Gastroesophageal sphincter (tissue), 3 donors: ENCODE measurements around the gene COL5A1.

Source experiments
- POLR2A ChIP-seq, 2 donors: fragments of 450-650 bp; IDR thresholded peaks; one replicate each; pipeline ENCODE4 v1.6.1; 2017; ENCODE audit warnings: antibody characterized with exemption in 2 of 2, mild to moderate bottlenecking in 2 of 2, moderate library complexity in 1 of 2
- POLR2AphosphoS5 ChIP-seq: sonication (generic); formaldehyde crosslinking; IDR thresholded peaks from one replicate; pipeline ENCODE4 v1.6.1; 2017; ENCODE audit warnings: antibody characterized with exemption
- TF ChIP-seq, protein P1 (sequence below), 4 experiments: fragments of 200-600 bp in 2 of 4; fragments of 450-650 bp in 2 of 4; sonication (generic) in 1 of 4; IDR thresholded peaks; one replicate each; pipeline ENCODE4 v1.5.1; 2017 to 2019; ENCODE audit warnings: antibody characterized with exemption in 4 of 4, mild to moderate bottlenecking in 2 of 4, moderate library complexity in 2 of 4

DNA sequence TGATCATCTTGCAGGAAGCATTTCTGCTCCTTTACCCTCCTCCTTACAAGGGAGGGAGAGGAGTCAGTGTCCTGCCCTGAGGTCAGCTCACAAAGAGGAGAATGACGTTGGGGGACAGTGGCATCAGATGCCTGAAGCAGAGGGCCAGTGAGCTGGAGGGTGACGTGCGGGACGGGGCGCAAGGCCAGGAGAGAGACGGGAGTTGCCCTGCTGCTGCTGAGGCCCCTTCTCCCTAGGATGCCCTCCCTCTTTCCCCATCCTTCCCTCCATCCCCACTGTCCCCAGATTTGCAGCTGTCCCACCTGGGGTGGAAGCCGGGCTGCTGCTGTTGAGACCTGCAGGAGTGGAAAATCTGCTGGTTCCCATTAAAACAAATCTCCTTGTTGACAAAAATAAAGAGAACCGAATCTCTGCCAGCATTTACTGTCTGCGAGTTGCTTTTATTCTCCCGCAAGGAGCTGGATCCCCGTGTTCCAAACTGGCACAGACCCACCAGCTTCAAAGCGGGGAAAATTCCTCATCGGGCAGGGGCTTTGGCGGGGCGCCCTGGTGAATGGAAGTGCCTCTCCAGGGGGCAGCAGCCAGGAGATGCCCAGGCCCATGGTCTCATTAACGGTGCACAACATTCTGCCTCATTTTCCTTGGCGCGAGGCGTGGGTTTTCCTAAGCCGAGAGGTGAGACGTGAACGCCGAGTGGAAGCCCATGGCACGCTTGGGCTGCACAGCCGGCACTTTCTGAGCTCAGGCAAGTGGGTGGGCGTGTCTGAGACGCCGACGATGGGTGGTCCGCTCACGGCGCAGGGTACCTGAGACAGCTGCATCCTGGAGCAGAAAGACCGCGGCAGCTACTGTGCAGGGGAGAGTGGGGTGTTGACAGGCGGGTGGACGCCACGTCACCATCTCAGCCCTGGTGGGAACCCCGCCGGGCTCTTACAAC is 13.9 kb upstream of the COL5A1 start:
- TF ChIP-seq POLR2AphosphoS5 (no peak), POLR2A (IDR thresholded peaks at IDR 0.05) (no peak)
- TF ChIP-seq, protein P1, sequence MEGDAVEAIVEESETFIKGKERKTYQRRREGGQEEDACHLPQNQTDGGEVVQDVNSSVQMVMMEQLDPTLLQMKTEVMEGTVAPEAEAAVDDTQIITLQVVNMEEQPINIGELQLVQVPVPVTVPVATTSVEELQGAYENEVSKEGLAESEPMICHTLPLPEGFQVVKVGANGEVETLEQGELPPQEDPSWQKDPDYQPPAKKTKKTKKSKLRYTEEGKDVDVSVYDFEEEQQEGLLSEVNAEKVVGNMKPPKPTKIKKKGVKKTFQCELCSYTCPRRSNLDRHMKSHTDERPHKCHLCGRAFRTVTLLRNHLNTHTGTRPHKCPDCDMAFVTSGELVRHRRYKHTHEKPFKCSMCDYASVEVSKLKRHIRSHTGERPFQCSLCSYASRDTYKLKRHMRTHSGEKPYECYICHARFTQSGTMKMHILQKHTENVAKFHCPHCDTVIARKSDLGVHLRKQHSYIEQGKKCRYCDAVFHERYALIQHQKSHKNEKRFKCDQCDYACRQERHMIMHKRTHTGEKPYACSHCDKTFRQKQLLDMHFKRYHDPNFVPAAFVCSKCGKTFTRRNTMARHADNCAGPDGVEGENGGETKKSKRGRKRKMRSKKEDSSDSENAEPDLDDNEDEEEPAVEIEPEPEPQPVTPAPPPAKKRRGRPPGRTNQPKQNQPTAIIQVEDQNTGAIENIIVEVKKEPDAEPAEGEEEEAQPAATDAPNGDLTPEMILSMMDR (IDR thresholded peaks at IDR 0.05) = no peak
